Heart right ventricle (tissue), 16 donors: ENCODE results near the gene PREX1. TPM values are rescaled to one million over a fixed set of nuclear protein-coding genes. Genes with fewer than 3 reads are reported as not detected.

Experiments
- ATAC-seq, 8 donors: fragments of 200-7000 bp; cut with Tn5 transposase; one replicate each; pipeline ENCODE4 v1.9.1; 2020; ENCODE audit warnings: mild to moderate bottlenecking in 8 of 8, moderate library complexity in 8 of 8, moderate number of reproducible peaks in 1 of 8
- DNase-seq, 2 donors: peaks; one replicate each; pipeline ENCODE4 v3.0.0-alpha.2; 2020
- H3K27ac ChIP-seq, 10 donors: fragments of 200-600 bp; sonication (generic) in 2 of 10; one replicate each; pipeline versions ENCODE4 v1.5.0 to v1.8.0; 2020 to 2022; ENCODE audit warnings: mild to moderate bottlenecking in 3 of 10
- H3K27me3 ChIP-seq, 7 donors: fragments of 200-600 bp; one replicate each; pipeline ENCODE4 v1.8.0; 2021 to 2022; ENCODE audit warnings: mild to moderate bottlenecking in 2 of 7
- H3K36me3 ChIP-seq, 9 donors: fragments of 200-600 bp; sonication (generic) in 1 of 9; one replicate each; pipeline versions ENCODE4 v1.5.0 to v1.8.0; 2020 to 2022; ENCODE audit warnings: mild to moderate bottlenecking in 2 of 9
- H3K4me1 ChIP-seq, 9 donors: fragments of 200-600 bp; sonication (generic) in 1 of 9; one replicate each; pipeline versions ENCODE4 v1.5.0 to v1.8.0; 2020 to 2022; ENCODE audit warnings: mild to moderate bottlenecking in 4 of 9
- H3K4me3 ChIP-seq, 10 donors: fragments of 200-600 bp; sonication (generic) in 2 of 10; one replicate each; pipeline versions ENCODE4 v1.5.0 to v1.8.0; 2020 to 2022; ENCODE audit warnings: mild to moderate bottlenecking in 7 of 10, moderate library complexity in 2 of 10
- H3K9me3 ChIP-seq, 11 donors: fragments of 200-600 bp in 10 of 11; sonication (generic) in 2 of 11; one replicate each; pipeline versions ENCODE4 v1.5.0 to v1.8.0; 2013 to 2022; ENCODE audit warnings: mild to moderate bottlenecking in 2 of 11, control low read depth in 1 of 11, moderate library complexity in 1 of 11
- CTCF ChIP-seq, 9 donors: fragments of 200-600 bp; sonication (generic) in 2 of 9; IDR thresholded peaks; one replicate each; pipeline versions ENCODE4 v1.5.0 to v1.8.0; 2021 to 2022; ENCODE audit warnings: antibody characterized with exemption in 9 of 9, mild to moderate bottlenecking in 5 of 9, moderate library complexity in 1 of 9
- WGBS, 2 donors: extraction: QIAGEN DNeasy Blood & Tissue Kit; methylation state at CpG; one replicate each; pipeline ENCODE4 v1.1.7; 2013; ENCODE audit warnings: inconsistent platforms in 1 of 2; 5-methylcytosine and 5-hydroxymethylcytosine counted together
- intact Hi-C, 10 donors: fragments of 100-400 bp; cut with DNase I; formaldehyde crosslinking; loops; one replicate each; pipeline versions ENCODE4 v1.11.1 to v1.14.2; 2022
- polyA plus RNA-seq, 2 donors: library from polyadenylated mRNA; stranded (reverse); fragments of 200-250 nt; gene quantifications; one replicate each; pipeline ENCODE4 v1.2.3, GENCODE V29; 2013
- total RNA-seq, 10 donors: library from RNA; stranded (reverse); fragmentation: NEBNext Ultra II Directional in 3 of 10; extraction: Animal tissue kit (Norgen Biotek cat#: 25700) in 3 of 10; gene quantifications; one replicate each; pipeline versions ENCODE4 v1.2.1 to v1.2.4, GENCODE V29; 2021 to 2023
- donor health status: Arrhythmogenic right ventricular cardiomyopathy.
- donor health status: ischemic (EF 13 %, LVEDD 7.1; RV severe dilation, severe dysfunction).
- donor health status: healthy with polysubstance abuse.
- donor health status: DM: no; HTN: yes; CAD: no.
- donor health status: DM: no; HTN: no; CAD: no.
- donor health status: ischemic (EF 25% LVEDD 6.9; RV normal size, moderate dysfunction).
- donor health status: ischemic (EF 25% LVEDD 5.7; RV mildly dilated, moderate dysfunction).
- donor health status: healthy.
- donor health status: DM: yes; HTN: yes; CAD: no.
- donor health status: Ischemic cardiomyopathy.
- donor health status: ischemic (EF 35%, LVEDD 5.7; RV mildly dilated, moderate dysfunction).
- donor health status: nonischemic (EF 11% LVEDD 7.7; RV severe dilation, severe dysfunction).
- donor health status: DM: yes; HTN: yes; CAD: no.
- donor health status: PGD.
- donor health status: ischemic (EF 29% LVEDD 5.4; RV normal size, mild dysfunction).
- donor health status: nonischemic (EF 23%, LVEDD 6.1; RV moderate dilation, normal function).

Gene PREX1
- total and polyA plus RNA-seq, 12 donors, result 4.6 to 23.4 (median 8.8) TPM

- intact Hi-C loops, result no loop called here
- no peaks in the 10 kb centered on the region for H3K9me3 ChIP-seq
- no peaks in the 10 kb centered on the region for H3K27me3 ChIP-seq
- 86 to 95% methylated on average over 9 of the region's 9 CpGs for WGBS, 2 donors
- TF ChIP-seq CTCF (IDR thresholded peaks at IDR 0.05), result no peak
- peak overlapping the region in 1 of 10 donors; percentile 83 for H3K27ac ChIP-seq
- ATAC-seq (no peak), DNase-seq (no peak)
- no peaks in the 10 kb centered on the region for H3K36me3 ChIP-seq
- no peak overlapping the region for H3K4me3 ChIP-seq
- peaks cover 4 to 84% (median 19%) of the 10 kb centered on the region in 9 donors for H3K4me1 ChIP-seq
These were observed 39.2 kb downstream of the PREX1 start for GRCh38 chr20:48788486-48789072.

GRCh38 chr20:48787861-48788375 lies 39.9 kb downstream of the PREX1 start:
- H3K27ac ChIP-seq, result peak overlapping the region in 1 of 10 donors; percentile 83
- TF ChIP-seq CTCF (IDR thresholded peaks at IDR 0.05), result no peak
- intact Hi-C loops, result no loop called here
- no peaks in the 10 kb centered on the region for H3K27me3 ChIP-seq
- H3K4me1 ChIP-seq, result peaks cover 4 to 91% (median 19%) of the 10 kb centered on the region in 9 donors
- no peak for DNase-seq
- H3K9me3 ChIP-seq, result no peaks in the 10 kb centered on the region
- WGBS, 2 donors, result 77 to 80% methylated on average over 9 of the region's 9 CpGs
- no peak overlapping the region for H3K4me3 ChIP-seq
- no peaks in the 10 kb centered on the region for H3K36me3 ChIP-seq
- peak in 1 of 8 donors; percentile 41 for ATAC-seq

- H3K4me1 ChIP-seq, result peaks cover 4 to 96% (median 19%) of the 10 kb centered on the region in 9 donors
- H3K27ac ChIP-seq, result peak overlapping the region in 2 of 10 donors; percentile 8 to 83
- no peak for TF ChIP-seq CTCF (IDR thresholded peaks at IDR 0.05)
- no peaks in the 10 kb centered on the region for H3K36me3 ChIP-seq
- intact Hi-C loops, result no loop called here
- no peaks in the 10 kb centered on the region for H3K9me3 ChIP-seq
- WGBS, 2 donors, result 79 to 83% methylated on average over 19 of the region's 19 CpGs
- no peaks in the 10 kb centered on the region for H3K27me3 ChIP-seq
- ATAC-seq (no peak), DNase-seq (no peak)
- H3K4me3 ChIP-seq, result no peak overlapping the region
These were observed 40.7 kb downstream of the PREX1 start for GRCh38 chr20:48786951-48787705.

GRCh38 chr20:48785801-48786200 lies 42.0 kb downstream of the PREX1 start:
- Histone ChIP-seq H3K27me3 (no peaks in the 10 kb centered on the region), H3K9me3 (no peaks in the 10 kb centered on the region), H3K27ac (no peak overlapping the region), H3K4me3 (no peak overlapping the region), H3K4me1 (peaks cover 4 to 96% (median 15%) of the 10 kb centered on the region in 9 donors), H3K36me3 (no peaks in the 10 kb centered on the region)
- DNase-seq (no peak), ATAC-seq (no peak)
- no peak for TF ChIP-seq CTCF (IDR thresholded peaks at IDR 0.05)
- intact Hi-C loops, result loop anchor here in 1 of 10 donors (2.0 kb wide), 1 partner anchor 63 kb away; no protein-coding TSS in a partner anchor
- 93 to 99% methylated on average over 8 of the region's 8 CpGs for WGBS, 2 donors
